Upper lobe of left lung (tissue), 6 donors: ENCODE measurements around the gene EYA2. TPM values are rescaled to one million over a fixed set of nuclear protein-coding genes. Genes with fewer than 3 reads are reported as not detected.
A peak's percentile ranks its signal among the peaks of the same experiment; 100 is the strongest.

Source experiments
- ATAC-seq, 2 donors: fragments of 200-7000 bp; cut with Tn5 transposase; one replicate each; pipeline ENCODE4 v1.9.1; 2022; ENCODE audit warnings: mild to moderate bottlenecking in 2 of 2, moderate library complexity in 2 of 2; ENCODE audit not compliant: low FRiP score in 2 of 2
- DNase-seq, 2 donors: peaks; one replicate each; pipeline ENCODE4 v3.0.0-alpha.2; 2019 to 2020
- H3K27ac ChIP-seq, 4 donors: fragments of 200-600 bp; sonication (generic); one replicate each; pipeline ENCODE4 v1.5.1; 2016 to 2019
- H3K27me3 ChIP-seq, 4 donors: fragments of 200-600 bp; sonication (generic); one replicate each; pipeline ENCODE4 v1.5.1; 2017 to 2019
- H3K36me3 ChIP-seq, 4 donors: fragments of 200-600 bp; sonication (generic); one replicate each; pipeline ENCODE4 v1.5.1; 2016 to 2019
- H3K4me1 ChIP-seq, 4 donors: fragments of 200-600 bp; sonication (generic); one replicate each; pipeline ENCODE4 v1.5.1; 2018 to 2019
- H3K4me3 ChIP-seq, 4 donors: fragments of 200-600 bp; sonication (generic); one replicate each; pipeline ENCODE4 v1.5.1; 2017 to 2019; ENCODE audit warnings: mild to moderate bottlenecking in 2 of 4, moderate library complexity in 1 of 4
- H3K9me3 ChIP-seq, 4 donors: fragments of 200-600 bp; sonication (generic); one replicate each; pipeline ENCODE4 v1.5.1; 2018 to 2019
- CTCF ChIP-seq, 6 experiments: fragments of 450-650 bp in 4 of 6; fragments of 200-600 bp in 2 of 6; sonication (generic) in 2 of 6; IDR thresholded peaks; one replicate each; pipeline ENCODE4 v1.5.1; 2016 to 2019; ENCODE audit warnings: antibody characterized with exemption in 6 of 6
- EP300 ChIP-seq, 4 donors: sonication (generic); formaldehyde crosslinking; IDR thresholded peaks; one replicate each; pipeline ENCODE4 v1.5.1; 2017; ENCODE audit warnings: antibody characterized with exemption in 4 of 4, control low read depth in 2 of 4
- POLR2A ChIP-seq, 4 donors: fragments of 450-650 bp; IDR thresholded peaks; one replicate each; pipeline ENCODE4 v1.5.1; 2016 to 2017; ENCODE audit warnings: antibody characterized with exemption in 4 of 4, mild to moderate bottlenecking in 2 of 4
- POLR2AphosphoS5 ChIP-seq, 2 donors: sonication (generic); formaldehyde crosslinking; IDR thresholded peaks; one replicate each; pipeline ENCODE4 v1.5.1; 2017; ENCODE audit warnings: antibody characterized with exemption in 2 of 2
- WGBS, 2 donors: methylation state at CpG; one replicate each; pipeline ENCODE4 v1.1.5; 2017 to 2018; 5-methylcytosine and 5-hydroxymethylcytosine counted together
- total RNA-seq, 6 donors: library from RNA; depleted of rRNA in 4 of 6; stranded (reverse); fragments of >200 nt in 4 of 6; gene quantifications; one replicate each; pipeline versions ENCODE4 v1.1.0 to v1.2.1, GENCODE V29; 2016 to 2021
- donor health status: DM: no; HTN: no; CAD: no; lungs with moderate emphysema.
- donor health status: DM: no; HTN: yes; CAD: no; lungs with severe emphysema.

EYA2 gene
- total RNA-seq, 6 donors from 2014 or later = 0.66 to 9.4 (median 3.0) TPM

GRCh38 chr20:47031821-47032220 lies 137.2 kb downstream of the EYA2 start:
- WGBS, 2 donors = 93 to 100% methylated on average over 1 of the region's 1 CpG
- Histone ChIP-seq H3K27me3 (no peaks in the 10 kb centered on the region), H3K27ac (no peak overlapping the region), H3K36me3 (no peaks in the 10 kb centered on the region), H3K9me3 (peaks cover 0 to 9% (median 0%) of the 10 kb centered on the region in 4 donors), H3K4me1 (no peaks in the 10 kb centered on the region), H3K4me3 (no peak overlapping the region)
- TF ChIP-seq POLR2A (IDR thresholded peaks at IDR 0.05) (no peak), CTCF (IDR thresholded peaks at IDR 0.05) (no peak), POLR2AphosphoS5 (IDR thresholded peaks at IDR 0.05) (no peak), EP300 (IDR thresholded peaks at IDR 0.05) (no peak)
- no peak for ATAC-seq
- no peak for DNase-seq

- Histone ChIP-seq H3K27me3 (no peaks in the 10 kb centered on the region), H3K4me1 (no peaks in the 10 kb centered on the region), H3K36me3 (no peaks in the 10 kb centered on the region), H3K9me3 (peaks cover 0 to 9% (median 0%) of the 10 kb centered on the region in 4 donors), H3K4me3 (no peak overlapping the region), H3K27ac (no peak overlapping the region)
- ATAC-seq (no peak), DNase-seq (peak in 1 of 2 donors; percentile 17)
- 83 to 89% methylated on average over 7 to 8 of the region's 8 CpGs for WGBS, 2 donors
- TF ChIP-seq POLR2A (IDR thresholded peaks at IDR 0.05) = no peak
- no peak for TF ChIP-seq CTCF (IDR thresholded peaks at IDR 0.05)
- TF ChIP-seq EP300 (IDR thresholded peaks at IDR 0.05) = no peak
- no peak for TF ChIP-seq POLR2AphosphoS5 (IDR thresholded peaks at IDR 0.05)
Measured at GRCh38 chr20:47032933-47033578, 138.4 kb downstream of the EYA2 start.

GRCh38 chr20:47033665-47034064 lies 139.0 kb downstream of the EYA2 start:
- no peak for DNase-seq
- Histone ChIP-seq H3K27ac (no peak overlapping the region), H3K4me1 (no peaks in the 10 kb centered on the region), H3K4me3 (no peak overlapping the region), H3K9me3 (peaks cover 0 to 3% (median 0%) of the 10 kb centered on the region in 4 donors), H3K36me3 (no peaks in the 10 kb centered on the region), H3K27me3 (no peaks in the 10 kb centered on the region)
- TF ChIP-seq EP300 (IDR thresholded peaks at IDR 0.05) = no peak
- no peak for ATAC-seq

GRCh38 chr20:47035026-47035590 lies 140.5 kb downstream of the EYA2 start:
- no peaks in the 10 kb centered on the region for H3K9me3 ChIP-seq
- H3K4me3 ChIP-seq = no peak overlapping the region
- no peaks in the 10 kb centered on the region for H3K4me1 ChIP-seq
- no peaks in the 10 kb centered on the region for H3K36me3 ChIP-seq
- ATAC-seq (no peak), DNase-seq (no peak)
- H3K27me3 ChIP-seq = no peaks in the 10 kb centered on the region
- 73 to 77% methylated on average over 10 of the region's 10 CpGs for WGBS, 2 donors
- no peak overlapping the region for H3K27ac ChIP-seq
- TF ChIP-seq POLR2AphosphoS5 (IDR thresholded peaks at IDR 0.05) (no peak), CTCF (IDR thresholded peaks at IDR 0.05) (no peak), EP300 (IDR thresholded peaks at IDR 0.05) (no peak), POLR2A (IDR thresholded peaks at IDR 0.05) (no peak)

GRCh38 chr20:47036091-47036870 lies 141.6 kb downstream of the EYA2 start:
- Histone ChIP-seq H3K4me1 (no peaks in the 10 kb centered on the region), H3K4me3 (no peak overlapping the region), H3K36me3 (no peaks in the 10 kb centered on the region), H3K27me3 (no peaks in the 10 kb centered on the region), H3K27ac (no peak overlapping the region), H3K9me3 (no peaks in the 10 kb centered on the region)
- TF ChIP-seq EP300 (IDR thresholded peaks at IDR 0.05) (no peak), POLR2A (IDR thresholded peaks at IDR 0.05) (no peak), CTCF (IDR thresholded peaks at IDR 0.05) (no peak), POLR2AphosphoS5 (IDR thresholded peaks at IDR 0.05) (no peak)
- ATAC-seq (no peak), DNase-seq (no peak)
- 75 to 77% methylated on average over 12 of the region's 12 CpGs for WGBS, 2 donors
